Measurements from ENCODE around the gene ZBTB7C.

DNA sequence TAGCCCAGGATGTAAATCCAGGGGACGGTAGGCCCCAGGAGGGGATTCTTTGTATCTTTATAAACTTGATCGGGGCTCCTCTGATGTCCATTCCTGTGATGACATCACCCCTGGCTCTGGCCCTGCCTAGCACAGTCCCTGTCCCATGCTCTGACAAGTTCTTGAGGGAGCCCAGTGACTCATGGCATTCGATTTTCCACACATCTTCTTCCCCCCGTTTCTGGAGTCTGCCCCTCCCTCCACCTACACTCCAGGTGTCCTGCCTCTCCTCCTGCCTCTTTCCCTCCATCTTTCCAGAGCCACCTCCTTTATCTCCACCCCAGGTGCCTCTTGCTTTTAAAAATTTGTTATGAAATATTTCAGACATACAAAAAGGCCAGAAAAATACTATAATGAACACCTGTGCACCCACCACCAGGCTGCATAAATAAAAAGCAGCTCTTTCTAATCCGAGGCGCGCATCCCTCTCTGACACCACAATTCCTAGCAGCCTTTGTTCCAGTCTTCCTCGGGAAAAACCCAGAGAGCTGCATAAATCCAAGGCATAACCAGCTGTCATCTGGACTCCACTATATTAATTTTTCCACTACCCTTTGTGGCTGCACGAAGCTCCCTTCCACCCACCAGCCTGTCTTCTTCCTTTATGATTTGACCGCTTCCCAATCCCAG lies 207.7 kb downstream of the ZBTB7C start:
- no peak for TF ChIP-seq SP1 (IDR thresholded peaks at IDR 0.05; ENCODE audit: low read depth, low read length)
- TF ChIP-seq RBBP5 (IDR thresholded peaks at IDR 0.05; ENCODE audit: borderline replicate concordance, low read depth, low read length) = no peak
- no peak for TF ChIP-seq SIN3A (conservative IDR thresholded peaks at IDR 0.05 in 1 of 2, IDR thresholded peaks at IDR 0.05 in 1 of 2; ENCODE audit: low read depth in 1 of 2, low read length in 2 of 2)
- no peak for TF ChIP-seq TAF1 (IDR thresholded peaks at IDR 0.05; ENCODE audit: low read depth, low read length)
- TF ChIP-seq POLR2A (IDR thresholded peaks at IDR 0.05; ENCODE audit: control extremely low read depth in 1 of 2, low read depth in 2 of 2, low read length in 2 of 2) = no peak
- TF ChIP-seq JUN (IDR thresholded peaks at IDR 0.05; ENCODE audit: low read depth, low read length) = no peak
- no peak for TF ChIP-seq EZH2 (IDR thresholded peaks at IDR 0.05; ENCODE audit: low read depth, low read length, severe bottlenecking)
- TF ChIP-seq, protein P1, sequence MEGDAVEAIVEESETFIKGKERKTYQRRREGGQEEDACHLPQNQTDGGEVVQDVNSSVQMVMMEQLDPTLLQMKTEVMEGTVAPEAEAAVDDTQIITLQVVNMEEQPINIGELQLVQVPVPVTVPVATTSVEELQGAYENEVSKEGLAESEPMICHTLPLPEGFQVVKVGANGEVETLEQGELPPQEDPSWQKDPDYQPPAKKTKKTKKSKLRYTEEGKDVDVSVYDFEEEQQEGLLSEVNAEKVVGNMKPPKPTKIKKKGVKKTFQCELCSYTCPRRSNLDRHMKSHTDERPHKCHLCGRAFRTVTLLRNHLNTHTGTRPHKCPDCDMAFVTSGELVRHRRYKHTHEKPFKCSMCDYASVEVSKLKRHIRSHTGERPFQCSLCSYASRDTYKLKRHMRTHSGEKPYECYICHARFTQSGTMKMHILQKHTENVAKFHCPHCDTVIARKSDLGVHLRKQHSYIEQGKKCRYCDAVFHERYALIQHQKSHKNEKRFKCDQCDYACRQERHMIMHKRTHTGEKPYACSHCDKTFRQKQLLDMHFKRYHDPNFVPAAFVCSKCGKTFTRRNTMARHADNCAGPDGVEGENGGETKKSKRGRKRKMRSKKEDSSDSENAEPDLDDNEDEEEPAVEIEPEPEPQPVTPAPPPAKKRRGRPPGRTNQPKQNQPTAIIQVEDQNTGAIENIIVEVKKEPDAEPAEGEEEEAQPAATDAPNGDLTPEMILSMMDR (IDR thresholded peaks at IDR 0.05; ENCODE audit: control extremely low read depth in 1 of 3, insufficient read depth in 1 of 3, low read depth in 1 of 3, low read length in 3 of 3) = no peak
- TF ChIP-seq CEBPB (IDR thresholded peaks at IDR 0.05; ENCODE audit: low read depth, low read length) = no peak
- no peak for TF ChIP-seq RAD21 (IDR thresholded peaks at IDR 0.05 in 1 of 2, conservative IDR thresholded peaks at IDR 0.05 in 1 of 2; ENCODE audit: low read depth in 2 of 2, low read length in 2 of 2)
